Nephron (organoid): ENCODE data around the gene ITGA5.

Experiments used
- H3K27ac Mint-ChIP-seq, 3 experiments: 2 replicates each; pipeline ENCODE4 v1.8.0; 2020; ENCODE audit warnings: mixed read lengths in 3 of 3, mild to moderate bottlenecking in 2 of 3, moderate library complexity in 1 of 3
- H3K27me3 Mint-ChIP-seq: 2 replicates; pipeline ENCODE4 v1.8.0; 2021; ENCODE audit warnings: low read depth, mild to moderate bottlenecking, moderate library complexity, mixed read lengths
- H3K36me3 Mint-ChIP-seq: 2 replicates; pipeline ENCODE4 v1.8.0; 2020; ENCODE audit warnings: low read depth, mixed read lengths
- H3K4me1 Mint-ChIP-seq: 2 replicates; pipeline ENCODE4 v1.8.0; 2020; ENCODE audit warnings: mixed read lengths
- H3K4me3 Mint-ChIP-seq, 3 experiments: 2 replicates each; pipeline ENCODE4 v1.8.0; 2020; ENCODE audit warnings: mild to moderate bottlenecking in 3 of 3, mixed read lengths in 3 of 3, moderate library complexity in 2 of 3
- H3K9me3 Mint-ChIP-seq: 2 replicates; pipeline ENCODE4 v1.8.0; 2020; ENCODE audit warnings: mixed read lengths
- TF ChIP-seq, protein P1 (sequence below), 3 experiments: fragments of 200-600 bp; sonication (generic); IDR thresholded peaks; one replicate each; pipeline ENCODE4 v1.5.0; 2021; ENCODE audit warnings: antibody characterized with exemption in 3 of 3; ENCODE audit not compliant: unreplicated experiment in 3 of 3

Gene ITGA5

GRCh38 chr12:54368025-54368708, 50.9 kb downstream of the ITGA5 start:
- Mint-ChIP-seq H3K4me3 (peak overlapping the region; percentile 64 to 86 (median 79)), H3K9me3 (no peaks in the 10 kb centered on the region), H3K36me3 (peaks cover 3% of the 10 kb centered on the region), H3K4me1 (peaks cover 51% of the 10 kb centered on the region), H3K27me3 (no peaks in the 10 kb centered on the region), H3K27ac (peak overlapping the region; percentile 87 to 90 (median 89))
- TF ChIP-seq, protein P1, sequence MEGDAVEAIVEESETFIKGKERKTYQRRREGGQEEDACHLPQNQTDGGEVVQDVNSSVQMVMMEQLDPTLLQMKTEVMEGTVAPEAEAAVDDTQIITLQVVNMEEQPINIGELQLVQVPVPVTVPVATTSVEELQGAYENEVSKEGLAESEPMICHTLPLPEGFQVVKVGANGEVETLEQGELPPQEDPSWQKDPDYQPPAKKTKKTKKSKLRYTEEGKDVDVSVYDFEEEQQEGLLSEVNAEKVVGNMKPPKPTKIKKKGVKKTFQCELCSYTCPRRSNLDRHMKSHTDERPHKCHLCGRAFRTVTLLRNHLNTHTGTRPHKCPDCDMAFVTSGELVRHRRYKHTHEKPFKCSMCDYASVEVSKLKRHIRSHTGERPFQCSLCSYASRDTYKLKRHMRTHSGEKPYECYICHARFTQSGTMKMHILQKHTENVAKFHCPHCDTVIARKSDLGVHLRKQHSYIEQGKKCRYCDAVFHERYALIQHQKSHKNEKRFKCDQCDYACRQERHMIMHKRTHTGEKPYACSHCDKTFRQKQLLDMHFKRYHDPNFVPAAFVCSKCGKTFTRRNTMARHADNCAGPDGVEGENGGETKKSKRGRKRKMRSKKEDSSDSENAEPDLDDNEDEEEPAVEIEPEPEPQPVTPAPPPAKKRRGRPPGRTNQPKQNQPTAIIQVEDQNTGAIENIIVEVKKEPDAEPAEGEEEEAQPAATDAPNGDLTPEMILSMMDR (IDR thresholded peaks at IDR 0.05; ENCODE audit: unreplicated experiment in 3 of 3), result no peak

DNA sequence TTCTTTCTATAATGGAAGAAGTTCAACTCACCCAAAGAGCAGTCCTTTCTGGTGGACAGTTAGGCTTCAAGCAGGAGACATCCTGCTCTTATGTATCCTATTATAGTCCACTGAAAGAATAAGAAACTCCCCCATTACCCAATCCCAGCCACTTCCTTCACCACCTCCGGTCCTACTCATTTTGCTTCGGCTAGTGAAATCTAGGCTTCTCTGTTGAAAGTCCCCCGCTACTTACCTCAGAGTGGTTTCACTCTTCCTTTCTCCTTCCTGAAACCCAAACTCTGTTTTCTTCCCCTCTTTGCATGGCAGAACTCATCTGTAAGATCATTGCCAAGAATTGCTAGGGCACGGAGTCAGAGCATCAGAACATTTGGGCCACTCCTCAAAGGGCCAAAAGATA, 54.7 kb downstream of the ITGA5 start, which contains the start of gene GPR84:
TSS of gene GPR84 (minus strand) at position 74 of the 400 bp plus-strand sequence. CDS start 635 bp downstream, outside the sequence.
- H3K27me3 Mint-ChIP-seq, result no peaks in the 10 kb centered on the region
- TF ChIP-seq, protein P1 (IDR thresholded peaks at IDR 0.05; ENCODE audit: unreplicated experiment in 3 of 3), result no peak

DNA sequence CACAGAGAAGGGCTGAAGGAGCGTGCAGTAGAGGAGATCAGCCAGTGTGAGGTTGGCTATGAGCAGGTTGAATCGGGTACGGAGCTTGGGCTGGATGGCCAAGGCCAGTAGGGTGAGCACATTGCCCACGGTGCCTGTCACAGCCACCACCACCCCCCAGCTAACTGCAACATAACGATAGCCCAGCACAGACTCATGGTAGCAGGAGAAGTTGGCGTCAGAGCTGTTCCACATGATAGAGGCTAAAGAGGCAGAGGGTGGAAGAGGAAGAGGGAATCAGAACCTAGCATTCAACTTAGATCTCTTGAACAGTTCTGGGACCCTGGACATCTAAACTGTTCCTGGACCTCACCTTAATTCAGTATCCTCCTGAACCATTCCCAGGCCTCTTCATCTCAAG, 55.4 kb downstream of the ITGA5 start:
- H3K4me3 Mint-ChIP-seq, result no peak overlapping the region
- peaks cover 28% of the 10 kb centered on the region for H3K4me1 Mint-ChIP-seq
- H3K27ac Mint-ChIP-seq, result peak overlapping the region in 2 of 3 experiments; percentile 4 to 14
- no peaks in the 10 kb centered on the region for H3K36me3 Mint-ChIP-seq
- H3K27me3 Mint-ChIP-seq, result no peaks in the 10 kb centered on the region
- H3K9me3 Mint-ChIP-seq, result no peaks in the 10 kb centered on the region
- TF ChIP-seq, protein P1 (IDR thresholded peaks at IDR 0.05; ENCODE audit: unreplicated experiment in 3 of 3), result no peak

More for the DNA sequence above, 54.7 kb downstream of the ITGA5 start, which contains the start of gene GPR84:
- H3K9me3 Mint-ChIP-seq, result no peaks in the 10 kb centered on the region
- H3K4me3 Mint-ChIP-seq, result no peak within 1 kb of the TSS
- peaks cover 36% of the 10 kb centered on the region for H3K4me1 Mint-ChIP-seq
- no peaks in the 10 kb centered on the region for H3K36me3 Mint-ChIP-seq
- H3K27ac Mint-ChIP-seq, result peak within 1 kb of the TSS in 2 of 3 experiments; percentile 4 to 14

DNA sequence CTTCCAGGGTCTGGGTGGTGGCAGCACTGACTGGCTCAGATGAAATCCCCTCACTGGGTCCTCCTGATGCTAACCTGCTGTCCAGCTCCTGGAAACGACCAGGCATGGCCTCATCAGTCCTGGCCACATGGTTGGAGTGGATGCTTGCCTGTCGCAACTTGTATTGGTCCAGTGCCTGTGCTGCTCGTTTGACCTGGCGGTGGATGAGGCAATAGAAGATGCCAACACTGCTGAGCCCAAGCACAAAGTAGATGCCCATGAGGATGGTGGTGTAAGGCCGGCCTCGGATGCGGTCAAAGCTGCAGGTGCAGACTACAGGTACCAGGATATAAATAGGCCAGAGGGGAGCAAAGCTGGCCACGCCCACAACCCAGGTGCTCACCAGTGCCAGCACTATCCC, 56.0 kb downstream of the ITGA5 start:
- Mint-ChIP-seq H3K27ac (no peak overlapping the region), H3K4me3 (no peak overlapping the region), H3K27me3 (no peaks in the 10 kb centered on the region), H3K9me3 (no peaks in the 10 kb centered on the region), H3K4me1 (peaks cover 22% of the 10 kb centered on the region), H3K36me3 (no peaks in the 10 kb centered on the region)
- TF ChIP-seq, protein P1 (IDR thresholded peaks at IDR 0.05; ENCODE audit: unreplicated experiment in 3 of 3), result no peak

DNA sequence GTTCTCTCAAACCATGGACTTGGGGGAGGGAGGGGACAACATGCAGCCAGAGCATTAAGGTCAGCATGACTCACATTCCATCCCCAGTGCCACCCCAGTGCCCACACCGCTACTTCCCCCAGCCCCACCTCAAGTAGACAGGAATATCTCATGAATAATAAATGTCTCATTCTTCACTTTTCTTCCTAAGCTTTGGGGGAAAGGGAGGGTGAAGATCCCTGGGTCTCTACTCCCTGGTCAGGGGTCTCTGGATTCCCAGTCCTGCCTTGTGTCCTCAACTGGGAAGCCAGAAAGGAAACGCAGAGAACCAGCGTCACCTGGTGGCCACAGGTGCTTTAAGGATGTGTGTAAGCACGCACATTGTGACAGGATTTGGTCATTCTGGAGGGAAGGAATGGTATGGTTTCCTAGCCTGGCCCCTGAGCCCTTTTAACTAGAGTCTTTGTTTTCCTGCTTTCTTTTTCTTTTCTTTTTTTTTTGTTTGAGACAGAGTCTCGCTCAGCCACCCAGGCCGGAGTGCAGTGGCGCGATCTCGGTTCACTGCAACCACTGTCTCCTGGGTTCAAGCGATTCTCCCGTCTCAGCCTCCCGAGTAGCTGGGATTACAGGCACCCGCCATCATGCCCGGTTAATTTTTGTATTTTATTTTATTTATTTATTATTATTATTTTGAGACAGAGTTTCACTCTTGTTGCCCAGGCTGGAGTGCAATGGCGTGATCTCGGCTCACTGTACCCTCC, 58.2 kb downstream of the ITGA5 start:
- TF ChIP-seq, protein P1 (IDR thresholded peaks at IDR 0.05; ENCODE audit: unreplicated experiment in 3 of 3), result peak; percentile 88 to 95 (median 90)
- peaks cover 9% of the 10 kb centered on the region for H3K4me1 Mint-ChIP-seq
- no peak overlapping the region for H3K27ac Mint-ChIP-seq
- no peaks in the 10 kb centered on the region for H3K9me3 Mint-ChIP-seq
- no peaks in the 10 kb centered on the region for H3K27me3 Mint-ChIP-seq
- H3K36me3 Mint-ChIP-seq, result no peaks in the 10 kb centered on the region
- H3K4me3 Mint-ChIP-seq, result peak overlapping the region; percentile 47 to 62 (median 54)
